ENCODE results near the gene CNTN4. TPM values are rescaled to one million over a fixed set of nuclear protein-coding genes. Genes with fewer than 3 reads are reported as not detected.
A peak's percentile ranks its signal among the peaks of the same experiment; 100 is the strongest.

The CNTN4 gene
- total and polyA plus RNA-seq, 4 donors = 1.5 to 30.7 (median 5.7) TPM

- no peak for DNase-seq
- 53 to 73% methylated on average over 5 of the region's 5 CpGs for WGBS, 2 donors
- Histone ChIP-seq H3K27ac (ENCODE audit: low read depth in 1 of 2, low read length in 1 of 2) (no peak overlapping the region), H3K27me3 (ENCODE audit: control insufficient read depth in 3 of 3, insufficient read depth in 3 of 3, low read length in 2 of 3) (no peaks in the 10 kb centered on the region), H3K36me3 (ENCODE audit: control insufficient read depth in 4 of 4, insufficient read depth in 4 of 4, low read length in 4 of 4) (no peaks in the 10 kb centered on the region), H3K4me1 (ENCODE audit: control insufficient read depth in 5 of 5, insufficient read depth in 5 of 5, low read length in 5 of 5) (no peaks in the 10 kb centered on the region), H3K9ac (ENCODE audit: insufficient read depth in 1 of 2, low read length in 2 of 2) (no peak overlapping the region), H3K4me3 (no peak overlapping the region), H3K9me3 (ENCODE audit: control insufficient read depth in 4 of 4, insufficient read depth in 3 of 4, low read length in 3 of 4) (no peaks in the 10 kb centered on the region)
- TF ChIP-seq CTCF (IDR thresholded peaks at IDR 0.05; ENCODE audit: control extremely low read depth, extremely low read depth) = no peak
- no peak for ATAC-seq (ENCODE audit: insufficient read depth, low FRiP score)
Observed at GRCh38 chr3:2714834-2715233, 616.2 kb downstream of the CNTN4 start.

- Histone ChIP-seq H3K36me3 (ENCODE audit: control insufficient read depth in 4 of 4, insufficient read depth in 4 of 4, low read length in 4 of 4) (no peaks in the 10 kb centered on the region), H3K27me3 (ENCODE audit: control insufficient read depth in 3 of 3, insufficient read depth in 3 of 3, low read length in 2 of 3) (no peaks in the 10 kb centered on the region), H3K4me1 (ENCODE audit: control insufficient read depth in 5 of 5, insufficient read depth in 5 of 5, low read length in 5 of 5) (peaks cover 0 to 28% (median 10%) of the 10 kb centered on the region in 5 donors), H3K27ac (ENCODE audit: low read depth in 1 of 2, low read length in 1 of 2) (no peak overlapping the region), H3K9ac (ENCODE audit: insufficient read depth in 1 of 2, low read length in 2 of 2) (no peak overlapping the region), H3K4me3 (no peak overlapping the region), H3K9me3 (ENCODE audit: control insufficient read depth in 4 of 4, insufficient read depth in 3 of 4, low read length in 3 of 4) (no peaks in the 10 kb centered on the region)
- WGBS, 2 donors = 54 to 67% methylated on average over 3 of the region's 3 CpGs
- DNase-seq = peak in 2 of 3 donors; percentile 30 to 74
- no peak for ATAC-seq (ENCODE audit: insufficient read depth, low FRiP score)
- TF ChIP-seq CTCF (IDR thresholded peaks at IDR 0.05; ENCODE audit: control extremely low read depth, extremely low read depth) = no peak
Observed at GRCh38 chr3:2727101-2727500, 628.4 kb downstream of the CNTN4 start.

- no peak for ATAC-seq (ENCODE audit: insufficient read depth, low FRiP score)
- Histone ChIP-seq H3K9ac (ENCODE audit: insufficient read depth in 1 of 2, low read length in 2 of 2) (peak overlapping the region in 1 of 2 donors; percentile 8), H3K9me3 (ENCODE audit: control insufficient read depth in 4 of 4, insufficient read depth in 3 of 4, low read length in 3 of 4) (no peaks in the 10 kb centered on the region), H3K4me1 (ENCODE audit: control insufficient read depth in 5 of 5, insufficient read depth in 5 of 5, low read length in 5 of 5) (peaks cover 0 to 28% (median 10%) of the 10 kb centered on the region in 5 donors), H3K4me3 (no peak overlapping the region), H3K27ac (ENCODE audit: low read depth in 1 of 2, low read length in 1 of 2) (no peak overlapping the region), H3K36me3 (ENCODE audit: control insufficient read depth in 4 of 4, insufficient read depth in 4 of 4, low read length in 4 of 4) (no peaks in the 10 kb centered on the region), H3K27me3 (ENCODE audit: control insufficient read depth in 3 of 3, insufficient read depth in 3 of 3, low read length in 2 of 3) (no peaks in the 10 kb centered on the region)
- no peak for TF ChIP-seq CTCF (IDR thresholded peaks at IDR 0.05; ENCODE audit: control extremely low read depth, extremely low read depth)
- DNase-seq = peak; percentile 72 to 94 (median 84)
- WGBS, 2 donors = 50 to 62% methylated on average over 8 of the region's 8 CpGs
Observed at GRCh38 chr3:2727610-2728318, 629.1 kb downstream of the CNTN4 start.
